SK-MEL-5 (cell line): ENCODE results near the gene PCSK2. TPM values are rescaled to one million over a fixed set of nuclear protein-coding genes. Genes with fewer than 3 reads are reported as not detected.
A peak's percentile ranks its signal among the peaks of the same experiment; 100 is the strongest.

Experiments used
- DNase-seq: peaks from one replicate; pipeline ENCODE4 v3.0.0-alpha.2; 2016; ENCODE audit warnings: low read depth, low spot score
- in situ Hi-C: cut with HindIII; loops from 2 replicates; pipeline ENCODE4 v1.10.0; 2016; ENCODE audit warnings: low sequenced_read_pairs, high pct_unique_total_duplicates, low pct_unique_long_range_greater_than_20kb
- total RNA-seq: library from RNA; depleted of rRNA; stranded (reverse); fragments of >200 nt; shearing (Covaris generic); gene quantifications from 2 replicates; pipeline ENCODE4 v1.2.3, GENCODE V29; 2014

PCSK2 gene
- total RNA-seq, 1 experiment from 2014 or later, result 0.63 TPM

- in situ Hi-C loops, result no loop called here
- DNase-seq, result no peak
Measured at GRCh38 chr20:17369506-17369905, 142.7 kb downstream of the PCSK2 start.

GRCh38 chr20:17372806-17373440, 146.1 kb downstream of the PCSK2 start:
- in situ Hi-C loops, result no loop called here
- DNase-seq, result no peak

GRCh38 chr20:17374086-17374485, 147.2 kb downstream of the PCSK2 start:
- DNase-seq, result peak; percentile 54
- in situ Hi-C loops, result no loop called here

GRCh38 chr20:17376031-17376430, 149.2 kb downstream of the PCSK2 start:
- DNase-seq, result no peak
- in situ Hi-C loops, result no loop called here

GRCh38 chr20:17377231-17377630, 150.4 kb downstream of the PCSK2 start:
- in situ Hi-C loops, result no loop called here

GRCh38 chr20:17379651-17380050, 152.8 kb downstream of the PCSK2 start:
- in situ Hi-C loops, result no loop called here
- DNase-seq, result no peak

More at GRCh38 chr20:17377231-17377630, 150.4 kb downstream of the PCSK2 start:
- no peak for DNase-seq

- in situ Hi-C loops, result no loop called here
- no peak for DNase-seq
Measured at GRCh38 chr20:17380801-17381200, 154.0 kb downstream of the PCSK2 start.

- in situ Hi-C loops, result no loop called here
- no peak for DNase-seq
Measured at GRCh38 chr20:17381724-17382123, 154.9 kb downstream of the PCSK2 start.

GRCh38 chr20:17385798-17386197, 159.0 kb downstream of the PCSK2 start:
- in situ Hi-C loops, result no loop called here
- no peak for DNase-seq

GRCh38 chr20:17390655-17391054, 163.8 kb downstream of the PCSK2 start:
- in situ Hi-C loops, result no loop called here
- no peak for DNase-seq

GRCh38 chr20:17391127-17391771, 164.4 kb downstream of the PCSK2 start:
- in situ Hi-C loops, result no loop called here
- DNase-seq, result no peak

GRCh38 chr20:17394411-17394810, 167.6 kb downstream of the PCSK2 start:
- in situ Hi-C loops, result no loop called here
- no peak for DNase-seq

GRCh38 chr20:17395729-17396128, 168.9 kb downstream of the PCSK2 start:
- no peak for DNase-seq
- in situ Hi-C loops, result no loop called here

- DNase-seq, result no peak
- in situ Hi-C loops, result no loop called here
Measured at GRCh38 chr20:17399303-17399985, 172.6 kb downstream of the PCSK2 start.

- in situ Hi-C loops, result no loop called here
- DNase-seq, result peak; percentile 54
Measured at GRCh38 chr20:17403461-17403860, 176.6 kb downstream of the PCSK2 start.

- in situ Hi-C loops, result no loop called here
- no peak for DNase-seq
Measured at GRCh38 chr20:17406051-17406590, 179.3 kb downstream of the PCSK2 start.

- no peak for DNase-seq
- in situ Hi-C loops, result no loop called here
Measured at GRCh38 chr20:17407550-17407949, 180.7 kb downstream of the PCSK2 start.

- in situ Hi-C loops, result no loop called here
- DNase-seq, result peak; percentile 52
Measured at GRCh38 chr20:17417225-17417624, 190.4 kb downstream of the PCSK2 start.

- DNase-seq, result no peak
- in situ Hi-C loops, result no loop called here
Measured at GRCh38 chr20:17418737-17419136, 191.9 kb downstream of the PCSK2 start.
